ENCODE results near the gene CCL17.

DNA sequence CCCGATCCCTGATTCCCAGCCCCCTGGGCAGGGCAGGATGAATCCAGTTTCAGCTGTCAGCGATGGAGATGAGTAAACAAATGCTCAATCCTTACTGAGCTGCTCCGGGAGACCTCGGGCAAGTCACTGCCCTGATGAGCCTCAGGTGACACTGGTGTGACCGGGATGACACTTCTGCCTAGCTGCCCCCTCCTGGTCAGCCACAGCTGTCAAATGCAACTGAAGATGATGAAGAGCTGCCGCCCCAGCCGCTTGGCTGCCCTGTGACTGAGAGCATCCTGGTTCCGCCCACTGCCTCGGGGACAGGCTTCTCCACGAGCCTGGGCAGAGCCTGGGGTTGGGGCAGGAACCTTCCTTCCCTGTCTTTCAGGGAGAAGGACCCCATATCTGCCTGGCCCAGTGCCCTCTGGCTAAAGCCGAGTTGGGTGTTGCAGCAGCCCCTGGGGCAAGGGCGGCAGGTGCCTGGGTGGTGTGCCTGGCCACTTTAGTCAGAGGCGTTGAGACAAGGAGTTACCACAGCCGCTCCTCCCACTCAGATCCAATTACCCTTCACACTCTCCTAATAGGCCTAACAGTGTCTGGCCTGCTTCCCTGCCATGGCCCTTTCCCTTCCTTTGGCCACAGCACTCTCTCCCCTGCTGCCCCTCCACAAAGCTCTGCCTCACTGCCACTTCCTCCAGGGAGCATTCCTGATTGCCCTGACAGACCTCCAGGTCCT lies 5.5 kb downstream of the CCL17 start:
- TF ChIP-seq, protein P1, sequence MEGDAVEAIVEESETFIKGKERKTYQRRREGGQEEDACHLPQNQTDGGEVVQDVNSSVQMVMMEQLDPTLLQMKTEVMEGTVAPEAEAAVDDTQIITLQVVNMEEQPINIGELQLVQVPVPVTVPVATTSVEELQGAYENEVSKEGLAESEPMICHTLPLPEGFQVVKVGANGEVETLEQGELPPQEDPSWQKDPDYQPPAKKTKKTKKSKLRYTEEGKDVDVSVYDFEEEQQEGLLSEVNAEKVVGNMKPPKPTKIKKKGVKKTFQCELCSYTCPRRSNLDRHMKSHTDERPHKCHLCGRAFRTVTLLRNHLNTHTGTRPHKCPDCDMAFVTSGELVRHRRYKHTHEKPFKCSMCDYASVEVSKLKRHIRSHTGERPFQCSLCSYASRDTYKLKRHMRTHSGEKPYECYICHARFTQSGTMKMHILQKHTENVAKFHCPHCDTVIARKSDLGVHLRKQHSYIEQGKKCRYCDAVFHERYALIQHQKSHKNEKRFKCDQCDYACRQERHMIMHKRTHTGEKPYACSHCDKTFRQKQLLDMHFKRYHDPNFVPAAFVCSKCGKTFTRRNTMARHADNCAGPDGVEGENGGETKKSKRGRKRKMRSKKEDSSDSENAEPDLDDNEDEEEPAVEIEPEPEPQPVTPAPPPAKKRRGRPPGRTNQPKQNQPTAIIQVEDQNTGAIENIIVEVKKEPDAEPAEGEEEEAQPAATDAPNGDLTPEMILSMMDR (IDR thresholded peaks at IDR 0.05): no peak
- TF ChIP-seq POLR2AphosphoS5 (IDR thresholded peaks at IDR 0.05; ENCODE audit: low read depth, low read length): no peak

Data from Panc1 (cell line).